Measurements from ENCODE around the gene ATP1B1. TPM values are rescaled to one million over a fixed set of nuclear protein-coding genes. Genes with fewer than 3 reads are reported as not detected.

ATP1B1 gene
- total and polyA plus RNA-seq, 2 of the 13 experiments (the other 11 are each of a cell fraction or from before 2014, with no cell fraction given) = 134 to 135 TPM

- 0 out of 2 replicates have a peak, but pooled peaks have one; percentile 35 for TF ChIP-seq ZNF414 (CRISPR knock-in tag; IDR thresholded peaks at IDR 0.05)
- TF ChIP-seq ZNF777 (CRISPR knock-in tag; IDR thresholded peaks at IDR 0.05) = no peak; the same call in 1 of the 2 replicates
- TF ChIP-seq NFKBIZ (CRISPR knock-in tag; IDR thresholded peaks at IDR 0.05) = peak; percentile 73; the same call in 1 of the 2 replicates
- TF ChIP-seq ARHGAP35 (CRISPR knock-in tag; IDR thresholded peaks at IDR 0.05; ENCODE audit: borderline replicate concordance) = no peak
- TF ChIP-seq ZNF337 (CRISPR knock-in tag; IDR thresholded peaks at IDR 0.05; ENCODE audit: borderline replicate concordance, low read depth) = no peak
- TF ChIP-seq ASH2L (IDR thresholded peaks at IDR 0.05; ENCODE audit: insufficient read length, low read depth, low read length) = peak; percentile 19
- TF ChIP-seq ZNF281 (CRISPR knock-in tag; IDR thresholded peaks at IDR 0.05; ENCODE audit: borderline replicate concordance) = 0 out of 2 replicates have a peak, but pooled peaks have one; percentile 6
- no peak for TF ChIP-seq IRF9 (CRISPR knock-in tag; IDR thresholded peaks at IDR 0.05; ENCODE audit: borderline replicate concordance)
- TF ChIP-seq GATA4 (IDR thresholded peaks at IDR 0.05; ENCODE audit: borderline replicate concordance, low read depth) = peak; percentile 70; the same call in 1 of the 2 replicates
- no peak for TF ChIP-seq ZNF276 (CRISPR knock-in tag; IDR thresholded peaks at IDR 0.05; ENCODE audit: low read depth)
- no peak for TF ChIP-seq ZSCAN22 (CRISPR knock-in tag; IDR thresholded peaks at IDR 0.05)
- no peak for TF ChIP-seq ZNF740 (CRISPR knock-in tag; IDR thresholded peaks at IDR 0.05)
- no peak for TF ChIP-seq NCOA5 (CRISPR knock-in tag; IDR thresholded peaks at IDR 0.05)
- TF ChIP-seq GFI1 (CRISPR knock-in tag; IDR thresholded peaks at IDR 0.05; ENCODE audit: borderline replicate concordance) = peak; percentile 80; the same call in 1 of the 2 replicates
- peak; percentile 48; the same call in 1 of the 2 replicates for TF ChIP-seq SMAD3 (CRISPR knock-in tag; IDR thresholded peaks at IDR 0.05)
- 0 out of 2 replicates have a peak, but pooled peaks have one; percentile 47 for TF ChIP-seq RELA (CRISPR knock-in tag; IDR thresholded peaks at IDR 0.05)
These were observed 3.2 kb downstream of the ATP1B1 start (continued) for GRCh38 chr1:169109561-169110134.
